Astrocyte of the spinal cord (primary cell): ENCODE measurements around the gene BNC2.

Experiments
- DNase-seq: peaks from one replicate; pipeline ENCODE4 v3.0.0; 2011; ENCODE audit warnings: low read depth, low spot score
- H3K4me3 ChIP-seq: 2 replicates; pipeline ENCODE4 v1.5.1; 2011; ENCODE audit warnings: low read depth, mild to moderate bottlenecking, low read length, moderate library complexity
- in situ Hi-C: cut with HindIII; loops from 2 replicates; pipeline ENCODE4 v1.10.0; 2017; ENCODE audit warnings: low sequenced_read_pairs
- TF ChIP-seq, protein P1 (sequence below): IDR thresholded peaks from 2 replicates; pipeline ENCODE4 v1.5.1; 2012; ENCODE audit warnings: low read depth, mild to moderate bottlenecking, low read length, inconsistent platforms

BNC2 gene

DNA sequence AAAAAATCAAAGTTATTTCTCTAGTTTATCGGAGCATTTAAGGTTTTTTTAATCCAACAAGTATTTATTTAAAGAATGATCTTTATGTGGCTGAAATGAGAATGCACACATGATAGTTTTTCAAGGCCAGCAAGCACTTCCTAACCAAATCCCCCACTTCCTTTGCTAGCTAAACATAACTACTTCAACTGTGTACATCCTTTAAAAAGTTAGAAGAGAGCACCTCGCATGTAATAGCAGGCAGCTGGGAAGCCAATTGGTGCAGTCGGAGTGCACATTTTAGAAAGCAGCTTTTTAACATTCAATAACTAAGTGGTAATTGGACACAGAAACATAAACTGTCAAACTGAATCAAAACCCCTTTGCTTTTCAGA, 245.7 kb downstream of the BNC2 start:
- in situ Hi-C loops = no loop called here
- no peak for DNase-seq
- H3K4me3 ChIP-seq = no peak overlapping the region
- TF ChIP-seq, protein P1, sequence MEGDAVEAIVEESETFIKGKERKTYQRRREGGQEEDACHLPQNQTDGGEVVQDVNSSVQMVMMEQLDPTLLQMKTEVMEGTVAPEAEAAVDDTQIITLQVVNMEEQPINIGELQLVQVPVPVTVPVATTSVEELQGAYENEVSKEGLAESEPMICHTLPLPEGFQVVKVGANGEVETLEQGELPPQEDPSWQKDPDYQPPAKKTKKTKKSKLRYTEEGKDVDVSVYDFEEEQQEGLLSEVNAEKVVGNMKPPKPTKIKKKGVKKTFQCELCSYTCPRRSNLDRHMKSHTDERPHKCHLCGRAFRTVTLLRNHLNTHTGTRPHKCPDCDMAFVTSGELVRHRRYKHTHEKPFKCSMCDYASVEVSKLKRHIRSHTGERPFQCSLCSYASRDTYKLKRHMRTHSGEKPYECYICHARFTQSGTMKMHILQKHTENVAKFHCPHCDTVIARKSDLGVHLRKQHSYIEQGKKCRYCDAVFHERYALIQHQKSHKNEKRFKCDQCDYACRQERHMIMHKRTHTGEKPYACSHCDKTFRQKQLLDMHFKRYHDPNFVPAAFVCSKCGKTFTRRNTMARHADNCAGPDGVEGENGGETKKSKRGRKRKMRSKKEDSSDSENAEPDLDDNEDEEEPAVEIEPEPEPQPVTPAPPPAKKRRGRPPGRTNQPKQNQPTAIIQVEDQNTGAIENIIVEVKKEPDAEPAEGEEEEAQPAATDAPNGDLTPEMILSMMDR = no peak

DNA sequence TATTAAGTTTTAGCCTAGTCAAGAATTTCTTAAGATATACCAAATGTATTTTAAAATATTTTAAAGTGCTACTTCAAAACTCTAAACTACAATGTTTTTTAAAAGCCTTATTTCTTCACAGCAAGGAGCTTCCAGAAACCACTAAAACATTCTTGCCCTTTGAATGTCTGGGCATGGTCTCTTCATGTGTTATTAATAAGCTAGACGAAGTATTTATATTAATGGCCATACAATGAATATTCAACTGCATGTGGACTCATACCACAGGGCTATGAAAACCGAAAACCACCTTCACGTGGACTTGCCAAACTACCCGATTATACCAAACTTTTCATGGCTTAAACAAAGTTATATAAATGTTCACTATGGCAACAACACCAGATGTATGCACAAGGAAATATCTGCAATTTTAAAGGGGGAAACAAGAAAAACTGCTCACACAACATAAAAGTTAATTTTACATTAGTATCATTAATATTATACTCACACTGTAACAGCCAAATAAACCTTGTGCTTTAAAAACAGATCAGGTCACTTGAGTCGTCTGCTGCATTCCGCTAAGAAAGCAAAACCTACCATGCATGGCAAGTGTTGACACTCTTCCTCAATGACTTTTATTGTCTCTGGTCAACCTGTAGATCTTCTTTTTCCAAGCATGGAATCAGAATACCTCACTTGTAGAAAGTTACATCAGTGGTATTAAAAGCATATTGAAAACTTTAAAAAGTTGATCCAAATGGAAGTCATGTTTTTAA, 246.3 kb downstream of the BNC2 start:
- no peak for DNase-seq
- in situ Hi-C loops = no loop called here
- TF ChIP-seq, protein P1 = no peak
- H3K4me3 ChIP-seq = no peak overlapping the region

- in situ Hi-C loops = no loop called here
- no peak overlapping the region for H3K4me3 ChIP-seq
- DNase-seq = no peak
- TF ChIP-seq, protein P1 = no peak
Measured at GRCh38 chr9:16622541-16622940, 247.9 kb downstream of the BNC2 start.

- TF ChIP-seq, protein P1 = no peak
- no peak overlapping the region for H3K4me3 ChIP-seq
- in situ Hi-C loops = no loop called here
- DNase-seq = no peak
Measured at GRCh38 chr9:16619914-16620520, 250.5 kb downstream of the BNC2 start.

- in situ Hi-C loops = no loop called here
- TF ChIP-seq, protein P1 = no peak
- peak; percentile 57 for DNase-seq
- H3K4me3 ChIP-seq = no peak overlapping the region
Measured at GRCh38 chr9:16619402-16619801, 251.1 kb downstream of the BNC2 start.

DNA sequence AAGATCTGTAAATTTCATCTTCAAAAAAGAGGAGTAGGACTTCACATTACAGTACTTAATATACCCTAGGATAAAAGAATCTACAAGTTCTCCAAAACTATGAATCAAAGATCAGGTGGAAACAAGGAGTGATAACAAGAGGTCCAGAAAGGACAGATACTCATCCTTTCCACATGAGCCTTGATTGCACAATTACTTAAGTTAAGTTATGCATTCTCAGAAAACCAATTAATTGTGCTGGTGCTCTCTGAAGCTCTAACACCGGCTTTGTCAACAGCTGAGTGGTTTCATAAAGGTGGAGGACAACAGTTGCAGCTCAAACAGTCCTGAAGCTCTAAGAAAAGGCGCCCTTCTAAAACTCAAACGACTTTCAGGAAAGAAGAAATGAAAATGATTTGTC, 251.9 kb downstream of the BNC2 start:
- H3K4me3 ChIP-seq = no peak overlapping the region
- DNase-seq = no peak
- in situ Hi-C loops = no loop called here
- TF ChIP-seq, protein P1 = no peak
